ENCODE results near the gene TCN1.
"Not testable (repeated sequence)": the region's sequence is repeated elsewhere in the genome, so short reads cannot be mapped to it uniquely, and the experiment has no call there.

TCN1 gene

DNA sequence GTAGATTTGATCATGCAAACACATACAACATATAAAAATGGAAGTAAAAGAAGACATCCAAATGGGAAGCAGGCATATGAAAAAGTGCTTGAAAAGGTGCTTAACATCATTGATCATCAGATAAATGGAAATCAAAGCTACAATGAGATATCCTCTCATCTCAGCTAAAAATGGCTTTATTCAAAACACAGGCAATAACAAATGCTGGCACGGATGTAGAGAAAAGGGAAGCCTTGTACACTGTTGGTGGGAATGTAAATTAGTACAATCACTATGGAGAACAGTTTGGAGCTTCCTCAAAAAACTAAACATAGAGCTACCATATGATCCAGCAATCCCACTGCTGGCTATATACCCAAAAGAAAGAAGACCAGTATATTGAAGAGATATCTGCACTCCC is 549 bp upstream of the TCN1 start:
- POLR2A ChIA-PET, result no interaction called here
- DNase-seq (ENCODE audit: extremely low spot score), result no peak
- TF ChIP-seq TARDBP (IDR thresholded peaks at IDR 0.05), result no peak
- no peak for TF ChIP-seq SP1 (IDR thresholded peaks at IDR 0.05)
- TF ChIP-seq FOXK2 (IDR thresholded peaks at IDR 0.05), result no peak
- TF ChIP-seq SUZ12 (IDR thresholded peaks at IDR 0.05), result no peak
- TF ChIP-seq PKNOX1 (IDR thresholded peaks at IDR 0.05), result no peak
- no peak for TF ChIP-seq ZNF384 (IDR thresholded peaks at IDR 0.05)
- no peak for TF ChIP-seq ELF4 (IDR thresholded peaks at IDR 0.05)
- no peak for TF ChIP-seq LEF1 (IDR thresholded peaks at IDR 0.05; ENCODE audit: borderline replicate concordance)
- TF ChIP-seq FOXA1 (IDR thresholded peaks at IDR 0.05), result no peak
- CTCF ChIA-PET, result no interaction called here

GRCh38 chr11:59865031-59865430 is 1.3 kb downstream of the TCN1 start:
- ChIA-PET POLR2A (no interaction called here), CTCF (interaction anchor here (0.6 kb wide), 1 partner anchor 198 kb away, joined by 3 read pairs; no protein-coding TSS in a partner anchor)

DNA sequence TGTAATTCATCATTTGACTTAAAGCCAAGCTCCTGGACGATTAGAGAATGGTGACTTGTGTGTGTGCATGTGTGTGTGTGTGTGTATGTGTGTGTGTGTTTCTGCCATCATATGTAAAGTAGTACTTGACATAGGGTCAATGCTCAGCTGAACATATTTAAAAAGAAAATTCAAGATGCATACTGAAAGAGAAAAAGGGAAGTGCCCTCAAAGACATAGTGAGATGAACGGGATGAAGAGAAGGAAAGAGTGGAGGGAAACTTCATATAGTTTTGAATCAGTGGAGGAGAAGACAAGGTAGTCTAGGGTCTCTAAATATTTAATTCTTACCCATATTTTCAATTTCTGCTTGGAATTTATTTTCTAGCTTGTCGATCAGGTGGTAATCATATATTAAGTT is 4.0 kb downstream of the TCN1 start:
- no peak for DNase-seq (ENCODE audit: extremely low spot score)
- CTCF ChIA-PET, result no interaction called here
- TF ChIP-seq FOXK2 (IDR thresholded peaks at IDR 0.05) (no peak), L3MBTL2 (conservative IDR thresholded peaks at IDR 0.05) (no peak), SP1 (IDR thresholded peaks at IDR 0.05) (no peak)
- POLR2A ChIA-PET, result no interaction called here

More at GRCh38 chr11:59865031-59865430, 1.3 kb downstream of the TCN1 start:
- TF ChIP-seq ARNT (IDR thresholded peaks at IDR 0.05), result no peak
- no peak for TF ChIP-seq BHLHE40 (IDR thresholded peaks at IDR 0.05; ENCODE audit: borderline replicate concordance)
- TF ChIP-seq LEF1 (IDR thresholded peaks at IDR 0.05; ENCODE audit: borderline replicate concordance), result no peak
- no peak for TF ChIP-seq CTBP1 (IDR thresholded peaks at IDR 0.05; ENCODE audit: borderline replicate concordance)
- DNase-seq (ENCODE audit: extremely low spot score), result no peak

DNA sequence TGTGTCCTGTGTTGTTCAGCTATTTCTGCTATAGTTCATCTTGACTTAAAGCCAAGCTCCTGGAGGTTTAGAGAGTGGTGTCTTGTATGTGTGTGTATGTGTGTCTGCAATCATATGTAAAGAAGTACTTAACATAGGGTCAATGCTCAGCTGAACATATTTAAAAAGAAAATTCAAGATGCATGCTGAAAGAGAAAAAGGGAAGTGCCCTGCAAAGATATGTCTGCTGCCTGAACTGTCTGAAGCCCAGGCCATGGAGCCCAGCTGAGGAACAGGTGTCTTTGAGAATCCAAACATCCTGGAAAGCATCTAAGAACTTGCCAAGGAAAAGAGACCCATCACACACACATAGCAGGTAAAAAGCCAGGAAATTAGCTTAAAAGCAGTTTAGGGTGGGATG is 6.6 kb downstream of the TCN1 start:
- ChIA-PET POLR2A (no interaction called here), CTCF (no interaction called here)
- no peak for TF ChIP-seq SUZ12 (IDR thresholded peaks at IDR 0.05)
- TF ChIP-seq FOXM1 (IDR thresholded peaks at IDR 0.05; ENCODE audit: borderline replicate concordance), result no peak
- TF ChIP-seq FOXK2 (IDR thresholded peaks at IDR 0.05), result no peak
- TF ChIP-seq ELF4 (IDR thresholded peaks at IDR 0.05), result no peak
- no peak for TF ChIP-seq PKNOX1 (IDR thresholded peaks at IDR 0.05)
- TF ChIP-seq TARDBP (IDR thresholded peaks at IDR 0.05), result no peak
- no peak for TF ChIP-seq FOXA1 (IDR thresholded peaks at IDR 0.05)
- TF ChIP-seq HDGF (IDR thresholded peaks at IDR 0.05; ENCODE audit: borderline replicate concordance), result no peak
- TF ChIP-seq LEF1 (IDR thresholded peaks at IDR 0.05; ENCODE audit: borderline replicate concordance), result no peak
- no peak for TF ChIP-seq L3MBTL2 (conservative IDR thresholded peaks at IDR 0.05)
- no peak for DNase-seq (ENCODE audit: extremely low spot score)

- TF ChIP-seq PKNOX1 (IDR thresholded peaks at IDR 0.05), result no peak
- no peak for DNase-seq (ENCODE audit: extremely low spot score)
- ChIA-PET POLR2A (no interaction called here), CTCF (no interaction called here)
These were observed 8.6 kb downstream of the TCN1 start for GRCh38 chr11:59857439-59858434.

GRCh38 chr11:59854871-59855270 is 11.4 kb downstream of the TCN1 start:
- POLR2A ChIA-PET, result no interaction called here
- no peak for TF ChIP-seq FOXA1 (IDR thresholded peaks at IDR 0.05)
- TF ChIP-seq SP1 (IDR thresholded peaks at IDR 0.05), result no peak
- TF ChIP-seq TARDBP (IDR thresholded peaks at IDR 0.05), result no peak
- TF ChIP-seq L3MBTL2 (conservative IDR thresholded peaks at IDR 0.05), result no peak
- TF ChIP-seq LEF1 (IDR thresholded peaks at IDR 0.05; ENCODE audit: borderline replicate concordance), result no peak
- TF ChIP-seq FOXK2 (IDR thresholded peaks at IDR 0.05), result no peak
- no peak for TF ChIP-seq ZNF384 (IDR thresholded peaks at IDR 0.05)
- no peak for TF ChIP-seq ELF4 (IDR thresholded peaks at IDR 0.05)
- no peak for TF ChIP-seq FOXM1 (IDR thresholded peaks at IDR 0.05; ENCODE audit: borderline replicate concordance)
- no peak for TF ChIP-seq SUZ12 (IDR thresholded peaks at IDR 0.05)
- TF ChIP-seq PKNOX1 (IDR thresholded peaks at IDR 0.05), result no peak
- TF ChIP-seq ARNT (IDR thresholded peaks at IDR 0.05), result no peak
- TF ChIP-seq BHLHE40 (IDR thresholded peaks at IDR 0.05; ENCODE audit: borderline replicate concordance), result no peak
- TF ChIP-seq HDGF (IDR thresholded peaks at IDR 0.05; ENCODE audit: borderline replicate concordance), result no peak
- no peak for TF ChIP-seq CTBP1 (IDR thresholded peaks at IDR 0.05; ENCODE audit: borderline replicate concordance)
- TF ChIP-seq NFRKB (IDR thresholded peaks at IDR 0.05), result no peak
- CTCF ChIA-PET, result interaction anchor here (1.1 kb wide), 1 partner anchor 10 kb away, joined by 3 read pairs; the partner anchor contains the start of gene CBLIF
- DNase-seq (ENCODE audit: extremely low spot score), result no peak

DNA sequence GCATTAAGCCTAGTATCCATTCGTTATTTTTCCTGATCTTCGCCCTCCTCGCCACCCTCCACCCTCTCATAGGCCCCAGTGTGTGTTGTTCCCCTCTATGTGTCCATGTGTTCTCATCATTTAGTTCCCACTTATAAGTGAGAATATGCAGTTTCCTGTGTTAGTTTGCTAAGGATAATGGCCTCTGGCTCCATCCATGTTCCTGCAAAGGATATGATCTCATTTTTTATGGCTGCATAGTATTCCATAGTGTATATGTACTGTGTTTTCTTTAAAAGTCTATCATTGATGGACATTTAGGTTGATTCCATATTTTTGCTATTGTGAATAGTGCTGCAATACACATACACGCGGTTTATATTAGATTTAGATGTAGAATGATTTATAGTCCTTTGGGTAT is 14.9 kb downstream of the TCN1 start:
- CTCF ChIA-PET; POLR2A ChIA-PET; DNase-seq (ENCODE audit: extremely low spot score): not testable (repeated sequence)

DNA sequence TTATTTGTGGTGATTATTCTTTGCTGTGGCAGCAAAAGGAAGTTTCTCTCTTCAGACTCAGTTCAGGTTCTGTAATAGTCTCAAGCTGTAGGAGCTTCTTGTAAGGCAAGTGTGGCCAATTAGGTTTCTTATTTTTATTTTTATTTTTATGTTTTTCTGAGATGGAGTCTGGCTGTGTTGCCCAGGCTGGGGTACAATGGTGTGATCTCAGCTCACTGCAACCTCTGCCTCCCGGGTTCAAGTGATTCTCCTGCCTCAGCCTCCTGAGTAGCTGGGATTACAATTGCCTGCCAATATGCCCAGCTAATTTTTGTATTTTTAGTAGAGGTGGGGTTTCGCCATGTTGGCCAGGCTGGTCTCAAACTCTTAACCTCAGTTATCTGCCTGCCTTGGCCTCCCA is 16.7 kb downstream of the TCN1 start:
- CTCF ChIA-PET; DNase-seq (ENCODE audit: extremely low spot score); POLR2A ChIA-PET: not testable (repeated sequence)

Measured in HEK293T (cell line).